Panc1 (cell line): ENCODE measurements around the gene HIKESHI. TPM values are rescaled to one million over a fixed set of nuclear protein-coding genes. Genes with fewer than 3 reads are reported as not detected.

Experiments
- ATAC-seq: fragments of 200-7000 bp; cut with Tn5 transposase; 2 replicates; pipeline ENCODE4 v1.9.1; 2020; ENCODE audit warnings: mild to moderate bottlenecking, moderate library complexity
- BruUV-seq: library from RNA; stranded (reverse); fragments of 400-500 nt; replicated peaks from 2 replicates; lab custom pipeline; 2021; lab: Mats Ljungman, UMichigan
- CTCF ChIA-PET: fragments of 300-600 bp; sonication (Branson Sonifier 250); formaldehyde crosslinking; loops from one replicate; lab custom pipeline; 2022; ENCODE audit warnings: antibody characterized with exemption; lab: Charles Lee
- POLR2A ChIA-PET: fragments of 300-600 bp; sonication (Branson Sonifier 250); formaldehyde crosslinking; loops from one replicate; lab custom pipeline; 2022; ENCODE audit warnings: antibody characterized with exemption; lab: Charles Lee
- DNase-seq: peaks from one replicate; pipeline ENCODE4 v3.0.0-alpha.2; 2010; ENCODE audit warnings: low read depth, low spot score
- H3K27ac ChIP-seq: 2 replicates; pipeline ENCODE4 v1.5.1; 2011; ENCODE audit warnings: mild to moderate bottlenecking, low read length, inconsistent platforms
- H3K27me3 ChIP-seq: fragments of 200-500 bp; sonication (Bioruptor generic); 2 replicates; pipeline ENCODE4 v1.6.0; 2014; ENCODE audit warnings: low read length, inconsistent platforms; ENCODE audit not compliant: control insufficient read depth, insufficient read depth
- H3K36me3 ChIP-seq: fragments of 200-500 bp; sonication (Bioruptor generic); 2 replicates; pipeline ENCODE4 v1.5.1; 2014; ENCODE audit warnings: inconsistent platforms, mild to moderate bottlenecking, low read length, moderate library complexity; ENCODE audit not compliant: control insufficient read depth, insufficient read depth
- H3K4me1 ChIP-seq: 2 replicates; pipeline ENCODE4 v1.5.1; 2011; ENCODE audit warnings: inconsistent platforms, mild to moderate bottlenecking, low read length, moderate library complexity; ENCODE audit not compliant: control insufficient read depth, insufficient read depth
- H3K4me3 ChIP-seq, 2 experiments: 2 replicates each; pipeline ENCODE4 v1.5.1; 2011 to 2012; ENCODE audit warnings: low read depth in 2 of 2, low read length in 2 of 2, mild to moderate bottlenecking in 2 of 2, inconsistent platforms in 1 of 2, moderate library complexity in 1 of 2
- H3K9me3 ChIP-seq: fragments of 200-500 bp; sonication (Bioruptor generic); 2 replicates; pipeline ENCODE4 v1.5.1; 2014; ENCODE audit warnings: low read depth, mild to moderate bottlenecking, inconsistent platforms, low read length, moderate library complexity; ENCODE audit not compliant: control insufficient read depth, insufficient read depth
- CTCF ChIP-seq: fragments of 450-650 bp; IDR thresholded peaks from 2 replicates; pipeline ENCODE4 v1.5.1; 2017; ENCODE audit warnings: mild to moderate bottlenecking
- POLR2AphosphoS5 ChIP-seq: IDR thresholded peaks from 2 replicates; pipeline ENCODE4 v1.6.1; 2012; ENCODE audit warnings: mild to moderate bottlenecking, low read depth, low read length, moderate library complexity
- REST ChIP-seq, 2 experiments: IDR thresholded peaks; 2 replicates each; pipeline ENCODE4 v1.6.1; 2011 to 2012; ENCODE audit warnings: low read depth in 2 of 2, control low read depth in 1 of 2, low read length in 1 of 2, mild to moderate bottlenecking in 1 of 2, moderate library complexity in 1 of 2; ENCODE audit not compliant: insufficient read depth in 1 of 2
- SIN3A ChIP-seq: IDR thresholded peaks from 2 replicates; pipeline ENCODE4 v1.6.1; 2012; ENCODE audit warnings: low read depth, mild to moderate bottlenecking, low read length, moderate library complexity, borderline replicate concordance; ENCODE audit not compliant: insufficient read depth
- TCF7L2 ChIP-seq: IDR thresholded peaks from 2 replicates; pipeline ENCODE4 v1.6.1; 2011; ENCODE audit warnings: mild to moderate bottlenecking, low read depth, low read length, inconsistent platforms
- in situ Hi-C: cut with HindIII; loops from 2 replicates; pipeline ENCODE4 v1.10.0; 2016; ENCODE audit warnings: low sequenced_read_pairs, low pct_unique_long_range_greater_than_20kb
- intact Hi-C: fragments of 100-400 bp; cut with micrococcal nuclease; formaldehyde crosslinking; loops from one replicate; pipeline ENCODE4 v1.10.0; 2022; ENCODE audit not compliant: unreplicated experiment
- total RNA-seq: library from RNA; stranded (reverse); gene quantifications from one replicate; pipeline ENCODE4 v1.2.1, GENCODE V29; 2021; ENCODE audit not compliant: unreplicated experiment

HIKESHI gene
- total RNA-seq, 1 experiment from 2014 or later, result 61.3 TPM

GRCh38 chr11:86386746-86387145, 84.7 kb downstream of the HIKESHI start:
- ChIA-PET POLR2A (no interaction called here), CTCF (no interaction called here)
- BruUV-seq, result no TSS peak
- TF ChIP-seq POLR2AphosphoS5 (no peak), SIN3A (no peak), TCF7L2 (no peak), CTCF (no peak), REST (IDR thresholded peaks at IDR 0.05; ENCODE audit: insufficient read depth in 1 of 2, low read depth in 2 of 2, low read length in 1 of 2) (no peak)
- no peak for DNase-seq
- no peaks in the 10 kb centered on the region for H3K27me3 ChIP-seq
- intact Hi-C loops (no loop called here), in situ Hi-C loops (no loop called here)
- no peak for ATAC-seq
- no peaks in the 10 kb centered on the region for H3K36me3 ChIP-seq
- H3K4me3 ChIP-seq, result no peak overlapping the region
- H3K9me3 ChIP-seq, result no peaks in the 10 kb centered on the region
- no peaks in the 10 kb centered on the region for H3K4me1 ChIP-seq
- no peak overlapping the region for H3K27ac ChIP-seq

GRCh38 chr11:86388198-86388597, 86.2 kb downstream of the HIKESHI start:
- no peak for TF ChIP-seq TCF7L2
- no peak for TF ChIP-seq SIN3A
- no peak for TF ChIP-seq REST (IDR thresholded peaks at IDR 0.05; ENCODE audit: insufficient read depth in 1 of 2, low read depth in 2 of 2, low read length in 1 of 2)
- no peak for TF ChIP-seq POLR2AphosphoS5
- TF ChIP-seq CTCF, result no peak
- in situ Hi-C loops (no loop called here), intact Hi-C loops (no loop called here)
- DNase-seq (no peak), ATAC-seq (no peak)
- ChIA-PET CTCF (no interaction called here), POLR2A (interaction anchor here (0.5 to 0.6 kb wide), 2 partner anchors 29 to 31 kb away, joined by 3 to 4 read pairs; no protein-coding TSS in a partner anchor)
- no peaks in the 10 kb centered on the region for H3K27me3 ChIP-seq
- no peaks in the 10 kb centered on the region for H3K36me3 ChIP-seq
- no peaks in the 10 kb centered on the region for H3K9me3 ChIP-seq
- H3K4me1 ChIP-seq, result no peaks in the 10 kb centered on the region
- no TSS peak for BruUV-seq
- H3K27ac ChIP-seq, result no peak overlapping the region
- H3K4me3 ChIP-seq, result no peak overlapping the region
